Measurements from ENCODE around the gene ANKS1A.

DNA sequence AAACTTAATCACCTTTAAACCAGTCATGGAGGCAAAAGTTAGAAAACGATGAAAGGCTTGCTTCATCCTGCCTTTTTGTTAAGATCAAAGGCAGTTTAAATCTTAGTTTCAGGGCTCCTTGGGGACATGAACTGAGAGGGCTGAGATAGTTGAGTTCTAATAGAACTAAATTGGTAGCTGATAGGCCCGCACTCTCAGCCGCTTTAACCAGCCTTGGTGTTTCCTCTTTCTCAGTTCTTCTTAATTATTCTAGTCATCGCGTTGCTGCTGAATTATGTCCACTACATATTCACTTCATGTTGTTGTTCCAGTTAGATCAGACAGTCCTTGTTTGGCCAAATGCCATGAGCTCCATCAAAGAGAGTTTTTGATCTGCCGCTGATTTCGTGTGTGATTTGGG is 72.5 kb downstream of the ANKS1A start:
- TF ChIP-seq SMC3 (IDR thresholded peaks at IDR 0.05; ENCODE audit: low read depth, low read length): no peak
- no peak for TF ChIP-seq EP300 (IDR thresholded peaks at IDR 0.05; ENCODE audit: borderline replicate concordance in 1 of 2, low read depth in 1 of 2, low read length in 1 of 2)
- TF ChIP-seq, protein P1, sequence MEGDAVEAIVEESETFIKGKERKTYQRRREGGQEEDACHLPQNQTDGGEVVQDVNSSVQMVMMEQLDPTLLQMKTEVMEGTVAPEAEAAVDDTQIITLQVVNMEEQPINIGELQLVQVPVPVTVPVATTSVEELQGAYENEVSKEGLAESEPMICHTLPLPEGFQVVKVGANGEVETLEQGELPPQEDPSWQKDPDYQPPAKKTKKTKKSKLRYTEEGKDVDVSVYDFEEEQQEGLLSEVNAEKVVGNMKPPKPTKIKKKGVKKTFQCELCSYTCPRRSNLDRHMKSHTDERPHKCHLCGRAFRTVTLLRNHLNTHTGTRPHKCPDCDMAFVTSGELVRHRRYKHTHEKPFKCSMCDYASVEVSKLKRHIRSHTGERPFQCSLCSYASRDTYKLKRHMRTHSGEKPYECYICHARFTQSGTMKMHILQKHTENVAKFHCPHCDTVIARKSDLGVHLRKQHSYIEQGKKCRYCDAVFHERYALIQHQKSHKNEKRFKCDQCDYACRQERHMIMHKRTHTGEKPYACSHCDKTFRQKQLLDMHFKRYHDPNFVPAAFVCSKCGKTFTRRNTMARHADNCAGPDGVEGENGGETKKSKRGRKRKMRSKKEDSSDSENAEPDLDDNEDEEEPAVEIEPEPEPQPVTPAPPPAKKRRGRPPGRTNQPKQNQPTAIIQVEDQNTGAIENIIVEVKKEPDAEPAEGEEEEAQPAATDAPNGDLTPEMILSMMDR (IDR thresholded peaks at IDR 0.05): no peak
- TF ChIP-seq, protein P2, sequence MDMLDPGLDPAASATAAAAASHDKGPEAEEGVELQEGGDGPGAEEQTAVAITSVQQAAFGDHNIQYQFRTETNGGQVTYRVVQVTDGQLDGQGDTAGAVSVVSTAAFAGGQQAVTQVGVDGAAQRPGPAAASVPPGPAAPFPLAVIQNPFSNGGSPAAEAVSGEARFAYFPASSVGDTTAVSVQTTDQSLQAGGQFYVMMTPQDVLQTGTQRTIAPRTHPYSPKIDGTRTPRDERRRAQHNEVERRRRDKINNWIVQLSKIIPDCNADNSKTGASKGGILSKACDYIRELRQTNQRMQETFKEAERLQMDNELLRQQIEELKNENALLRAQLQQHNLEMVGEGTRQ (IDR thresholded peaks at IDR 0.05; ENCODE audit: borderline replicate concordance, low read depth, low read length): no peak
- TF ChIP-seq GABPA (IDR thresholded peaks at IDR 0.05; ENCODE audit: low read depth): no peak
- no peak for TF ChIP-seq RXRA (IDR thresholded peaks at IDR 0.05; ENCODE audit: borderline replicate concordance, low read depth)
- no peak for TF ChIP-seq SIN3A (IDR thresholded peaks at IDR 0.05; ENCODE audit: borderline replicate concordance, low read depth, low read length)
- TF ChIP-seq RFX5 (IDR thresholded peaks at IDR 0.05; ENCODE audit: low read length): no peak
- TF ChIP-seq, protein P3, sequence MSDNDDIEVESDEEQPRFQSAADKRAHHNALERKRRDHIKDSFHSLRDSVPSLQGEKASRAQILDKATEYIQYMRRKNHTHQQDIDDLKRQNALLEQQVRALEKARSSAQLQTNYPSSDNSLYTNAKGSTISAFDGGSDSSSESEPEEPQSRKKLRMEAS (IDR thresholded peaks at IDR 0.05; ENCODE audit: low read depth): no peak
- TF ChIP-seq POLR2AphosphoS5 (IDR thresholded peaks at IDR 0.05; ENCODE audit: low read depth, low read length): no peak
- no peak for TF ChIP-seq FOSL2 (IDR thresholded peaks at IDR 0.05; ENCODE audit: borderline replicate concordance, low read depth)
- TF ChIP-seq, protein P4, sequence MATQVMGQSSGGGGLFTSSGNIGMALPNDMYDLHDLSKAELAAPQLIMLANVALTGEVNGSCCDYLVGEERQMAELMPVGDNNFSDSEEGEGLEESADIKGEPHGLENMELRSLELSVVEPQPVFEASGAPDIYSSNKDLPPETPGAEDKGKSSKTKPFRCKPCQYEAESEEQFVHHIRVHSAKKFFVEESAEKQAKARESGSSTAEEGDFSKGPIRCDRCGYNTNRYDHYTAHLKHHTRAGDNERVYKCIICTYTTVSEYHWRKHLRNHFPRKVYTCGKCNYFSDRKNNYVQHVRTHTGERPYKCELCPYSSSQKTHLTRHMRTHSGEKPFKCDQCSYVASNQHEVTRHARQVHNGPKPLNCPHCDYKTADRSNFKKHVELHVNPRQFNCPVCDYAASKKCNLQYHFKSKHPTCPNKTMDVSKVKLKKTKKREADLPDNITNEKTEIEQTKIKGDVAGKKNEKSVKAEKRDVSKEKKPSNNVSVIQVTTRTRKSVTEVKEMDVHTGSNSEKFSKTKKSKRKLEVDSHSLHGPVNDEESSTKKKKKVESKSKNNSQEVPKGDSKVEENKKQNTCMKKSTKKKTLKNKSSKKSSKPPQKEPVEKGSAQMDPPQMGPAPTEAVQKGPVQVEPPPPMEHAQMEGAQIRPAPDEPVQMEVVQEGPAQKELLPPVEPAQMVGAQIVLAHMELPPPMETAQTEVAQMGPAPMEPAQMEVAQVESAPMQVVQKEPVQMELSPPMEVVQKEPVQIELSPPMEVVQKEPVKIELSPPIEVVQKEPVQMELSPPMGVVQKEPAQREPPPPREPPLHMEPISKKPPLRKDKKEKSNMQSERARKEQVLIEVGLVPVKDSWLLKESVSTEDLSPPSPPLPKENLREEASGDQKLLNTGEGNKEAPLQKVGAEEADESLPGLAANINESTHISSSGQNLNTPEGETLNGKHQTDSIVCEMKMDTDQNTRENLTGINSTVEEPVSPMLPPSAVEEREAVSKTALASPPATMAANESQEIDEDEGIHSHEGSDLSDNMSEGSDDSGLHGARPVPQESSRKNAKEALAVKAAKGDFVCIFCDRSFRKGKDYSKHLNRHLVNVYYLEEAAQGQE (IDR thresholded peaks at IDR 0.05; ENCODE audit: low read depth, low read length): no peak
- no peak for TF ChIP-seq JUND (IDR thresholded peaks at IDR 0.05)
